Loucy (cell line): ENCODE data around the gene CLTB.

ENCODE experiments used
- H2AFZ ChIP-seq: fragments of 200-600 bp; sonication (generic); 2 replicates; pipeline ENCODE4 v1.6.0; 2016; ENCODE audit warnings: antibody characterized with exemption, mild to moderate bottlenecking, low read length, moderate library complexity
- H3F3A ChIP-seq: fragments of 200-600 bp; 2 replicates; pipeline ENCODE4 v1.6.0; 2016; ENCODE audit warnings: antibody characterized with exemption, low read depth, mild to moderate bottlenecking
- H3K27me3 ChIP-seq: fragments of 200-600 bp; sonication (generic); 2 replicates; pipeline ENCODE4 v1.6.1; 2014; ENCODE audit warnings: low read length, mild to moderate bottlenecking; ENCODE audit not compliant: insufficient read depth, poor library complexity, severe bottlenecking
- H3K36me3 ChIP-seq: fragments of 200-600 bp; sonication (generic); 2 replicates; pipeline ENCODE4 v1.6.1; 2016; ENCODE audit warnings: low read length; ENCODE audit not compliant: insufficient read depth
- H3K4me1 ChIP-seq: fragments of 200-600 bp; sonication (generic); 2 replicates; pipeline ENCODE4 v1.5.1; 2014; ENCODE audit warnings: low read length, mild to moderate bottlenecking; ENCODE audit not compliant: insufficient read depth, poor library complexity, severe bottlenecking
- H3K4me2 ChIP-seq: fragments of 200-600 bp; sonication (generic); 2 replicates; pipeline ENCODE4 v1.6.0; 2014; ENCODE audit warnings: antibody characterized with exemption, low read length, low read depth, mild to moderate bottlenecking; ENCODE audit not compliant: poor library complexity, severe bottlenecking
- H3K4me3 ChIP-seq: fragments of 200-600 bp; sonication (generic); 2 replicates; pipeline ENCODE4 v1.5.1; 2014; ENCODE audit warnings: low read length, mild to moderate bottlenecking, mixed read lengths; ENCODE audit not compliant: poor library complexity, severe bottlenecking
- H3K79me2 ChIP-seq: fragments of 200-600 bp; sonication (generic); 2 replicates; pipeline ENCODE4 v1.6.1; 2014; ENCODE audit warnings: low read length; ENCODE audit not compliant: insufficient read depth
- H3K9ac ChIP-seq: fragments of 200-600 bp; sonication (generic); 2 replicates; pipeline ENCODE4 v1.6.0; 2014; ENCODE audit warnings: mild to moderate bottlenecking, low read depth, low read length, moderate library complexity; ENCODE audit not compliant: poor library complexity, severe bottlenecking
- H3K9me2 ChIP-seq: fragments of 200-600 bp; sonication (generic); replicated peaks from 2 replicates; pipeline ENCODE4 v1.6.1; 2016; ENCODE audit warnings: low read depth, low read length, mixed read lengths
- H3K9me3 ChIP-seq: fragments of 200-600 bp; sonication (generic); 2 replicates; pipeline ENCODE4 v1.6.1; 2014; ENCODE audit warnings: mild to moderate bottlenecking, antibody characterized with exemption, low read length, low read depth; ENCODE audit not compliant: insufficient read depth
- H4K20me1 ChIP-seq: fragments of 200-600 bp; sonication (generic); 2 replicates; pipeline ENCODE4 v1.6.0; 2014; ENCODE audit warnings: antibody characterized with exemption, low read length, mild to moderate bottlenecking; ENCODE audit not compliant: insufficient read depth, poor library complexity, severe bottlenecking
- EZH2phosphoT487 ChIP-seq: fragments of 200-600 bp; IDR thresholded peaks from 2 replicates; pipeline ENCODE4 v1.6.1; 2018; ENCODE audit warnings: antibody characterized with exemption, mild to moderate bottlenecking, moderate library complexity, borderline replicate concordance
- TF ChIP-seq, protein P1 (sequence below): fragments of 200-600 bp; sonication (generic); conservative IDR thresholded peaks from 2 replicates; pipeline ENCODE4 v1.5.1; 2014; ENCODE audit warnings: mild to moderate bottlenecking, antibody characterized with exemption, low read length

CLTB gene

DNA sequence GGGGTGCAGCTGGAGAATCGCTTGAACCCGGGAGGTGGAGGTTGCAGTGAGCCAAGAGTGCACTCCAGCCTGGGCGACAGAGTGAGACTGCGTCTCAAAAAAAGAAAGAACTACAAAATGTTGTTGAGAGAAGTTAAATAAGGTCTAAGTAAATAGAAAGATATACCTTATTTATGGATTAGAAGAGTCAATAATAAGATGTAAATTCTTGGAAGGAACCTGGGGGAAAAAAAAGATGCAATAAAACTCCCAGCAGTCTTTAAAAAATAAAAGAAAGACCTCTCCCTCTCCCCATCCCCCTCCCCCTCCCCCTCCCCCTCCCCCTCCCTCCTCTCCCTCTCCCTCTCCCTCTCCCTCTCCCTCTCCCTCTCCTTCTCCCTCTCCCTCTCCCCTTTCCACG, 16.4 kb upstream of the CLTB start:
- Histone ChIP-seq H3K36me3 (no peaks in the 10 kb centered on the region), H3K9me2 (no peaks in the 10 kb centered on the region), H3K4me1 (peaks cover 7% of the 10 kb centered on the region), H3K4me3 (no peak overlapping the region), H3F3A (no peaks in the 10 kb centered on the region), H3K27me3 (no peaks in the 10 kb centered on the region), H4K20me1 (no peaks in the 10 kb centered on the region), H3K9me3 (no peaks in the 10 kb centered on the region), H3K4me2 (no peak overlapping the region), H3K9ac (no peak overlapping the region), H2AFZ (no peak overlapping the region), H3K79me2 (no peaks in the 10 kb centered on the region)
- no peak for TF ChIP-seq EZH2phosphoT487
- TF ChIP-seq, protein P1, sequence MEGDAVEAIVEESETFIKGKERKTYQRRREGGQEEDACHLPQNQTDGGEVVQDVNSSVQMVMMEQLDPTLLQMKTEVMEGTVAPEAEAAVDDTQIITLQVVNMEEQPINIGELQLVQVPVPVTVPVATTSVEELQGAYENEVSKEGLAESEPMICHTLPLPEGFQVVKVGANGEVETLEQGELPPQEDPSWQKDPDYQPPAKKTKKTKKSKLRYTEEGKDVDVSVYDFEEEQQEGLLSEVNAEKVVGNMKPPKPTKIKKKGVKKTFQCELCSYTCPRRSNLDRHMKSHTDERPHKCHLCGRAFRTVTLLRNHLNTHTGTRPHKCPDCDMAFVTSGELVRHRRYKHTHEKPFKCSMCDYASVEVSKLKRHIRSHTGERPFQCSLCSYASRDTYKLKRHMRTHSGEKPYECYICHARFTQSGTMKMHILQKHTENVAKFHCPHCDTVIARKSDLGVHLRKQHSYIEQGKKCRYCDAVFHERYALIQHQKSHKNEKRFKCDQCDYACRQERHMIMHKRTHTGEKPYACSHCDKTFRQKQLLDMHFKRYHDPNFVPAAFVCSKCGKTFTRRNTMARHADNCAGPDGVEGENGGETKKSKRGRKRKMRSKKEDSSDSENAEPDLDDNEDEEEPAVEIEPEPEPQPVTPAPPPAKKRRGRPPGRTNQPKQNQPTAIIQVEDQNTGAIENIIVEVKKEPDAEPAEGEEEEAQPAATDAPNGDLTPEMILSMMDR, result no peak

DNA sequence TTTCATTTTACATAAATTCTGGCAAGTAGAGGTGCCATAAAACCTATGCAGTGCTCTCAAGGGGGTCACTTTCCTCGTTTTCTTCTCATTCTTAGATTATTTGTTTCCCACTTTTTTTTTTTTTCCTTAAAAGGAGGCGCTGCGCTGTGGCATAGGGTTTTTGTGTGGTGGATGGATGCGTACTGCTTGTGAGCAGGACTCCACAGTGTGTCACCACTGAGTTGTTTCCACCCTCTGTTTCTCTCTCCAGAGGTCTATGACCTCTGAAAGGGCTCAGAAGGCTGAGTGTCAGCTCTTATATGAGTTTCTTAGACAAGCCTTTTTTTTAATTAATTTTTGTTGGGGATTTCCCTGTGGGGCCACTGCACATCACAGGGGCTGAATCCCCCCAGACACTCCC, 13.6 kb upstream of the CLTB start:
- Histone ChIP-seq H3K9me2 (no peaks in the 10 kb centered on the region), H3K9me3 (no peaks in the 10 kb centered on the region), H2AFZ (peak overlapping the region; percentile 55; the same call in 1 of the 2 replicates), H3K36me3 (no peaks in the 10 kb centered on the region), H3F3A (no peaks in the 10 kb centered on the region), H3K79me2 (no peaks in the 10 kb centered on the region), H3K27me3 (no peaks in the 10 kb centered on the region), H3K4me3 (peak overlapping the region; percentile 32), H3K9ac (no peak overlapping the region), H4K20me1 (no peaks in the 10 kb centered on the region), H3K4me2 (peak overlapping the region; percentile 51), H3K4me1 (peaks cover 7% of the 10 kb centered on the region)
- TF ChIP-seq, protein P1, result peak; percentile 25; the same call in 1 of the 2 replicates
- TF ChIP-seq EZH2phosphoT487, result no peak

DNA sequence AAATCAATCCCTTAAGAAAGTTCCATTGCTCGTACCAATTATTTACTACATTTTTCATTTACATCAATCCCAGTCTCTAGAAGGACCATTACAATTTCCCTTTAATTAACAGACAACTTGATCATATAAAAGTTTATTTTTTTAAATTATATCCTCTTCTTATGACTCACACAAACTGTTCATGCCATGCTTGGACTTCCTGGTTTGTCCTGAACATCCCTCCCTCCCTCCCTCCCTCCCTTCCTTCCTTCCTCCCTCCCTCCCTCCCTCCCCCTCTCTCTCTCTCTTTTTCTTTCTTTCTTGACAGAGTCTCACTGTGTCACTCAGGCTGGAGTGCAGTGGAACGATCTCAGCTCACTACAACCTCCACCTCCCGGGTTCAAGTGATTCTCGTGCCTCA, 11.6 kb upstream of the CLTB start:
- Histone ChIP-seq H3K79me2 (no peaks in the 10 kb centered on the region), H3K4me1 (peaks cover 7% of the 10 kb centered on the region), H3K9me3 (no peaks in the 10 kb centered on the region), H3K4me2 (no peak overlapping the region), H4K20me1 (no peaks in the 10 kb centered on the region), H2AFZ (no peak overlapping the region), H3K9ac (no peak overlapping the region), H3K27me3 (no peaks in the 10 kb centered on the region), H3K9me2 (no peaks in the 10 kb centered on the region), H3K36me3 (no peaks in the 10 kb centered on the region), H3K4me3 (no peak overlapping the region), H3F3A (no peaks in the 10 kb centered on the region)
- TF ChIP-seq, protein P1, result no peak
- TF ChIP-seq EZH2phosphoT487, result no peak
